ENCODE measurements around the gene COBLL1. TPM values are rescaled to one million over a fixed set of nuclear protein-coding genes. Genes with fewer than 3 reads are reported as not detected.

Gene COBLL1, protein sequence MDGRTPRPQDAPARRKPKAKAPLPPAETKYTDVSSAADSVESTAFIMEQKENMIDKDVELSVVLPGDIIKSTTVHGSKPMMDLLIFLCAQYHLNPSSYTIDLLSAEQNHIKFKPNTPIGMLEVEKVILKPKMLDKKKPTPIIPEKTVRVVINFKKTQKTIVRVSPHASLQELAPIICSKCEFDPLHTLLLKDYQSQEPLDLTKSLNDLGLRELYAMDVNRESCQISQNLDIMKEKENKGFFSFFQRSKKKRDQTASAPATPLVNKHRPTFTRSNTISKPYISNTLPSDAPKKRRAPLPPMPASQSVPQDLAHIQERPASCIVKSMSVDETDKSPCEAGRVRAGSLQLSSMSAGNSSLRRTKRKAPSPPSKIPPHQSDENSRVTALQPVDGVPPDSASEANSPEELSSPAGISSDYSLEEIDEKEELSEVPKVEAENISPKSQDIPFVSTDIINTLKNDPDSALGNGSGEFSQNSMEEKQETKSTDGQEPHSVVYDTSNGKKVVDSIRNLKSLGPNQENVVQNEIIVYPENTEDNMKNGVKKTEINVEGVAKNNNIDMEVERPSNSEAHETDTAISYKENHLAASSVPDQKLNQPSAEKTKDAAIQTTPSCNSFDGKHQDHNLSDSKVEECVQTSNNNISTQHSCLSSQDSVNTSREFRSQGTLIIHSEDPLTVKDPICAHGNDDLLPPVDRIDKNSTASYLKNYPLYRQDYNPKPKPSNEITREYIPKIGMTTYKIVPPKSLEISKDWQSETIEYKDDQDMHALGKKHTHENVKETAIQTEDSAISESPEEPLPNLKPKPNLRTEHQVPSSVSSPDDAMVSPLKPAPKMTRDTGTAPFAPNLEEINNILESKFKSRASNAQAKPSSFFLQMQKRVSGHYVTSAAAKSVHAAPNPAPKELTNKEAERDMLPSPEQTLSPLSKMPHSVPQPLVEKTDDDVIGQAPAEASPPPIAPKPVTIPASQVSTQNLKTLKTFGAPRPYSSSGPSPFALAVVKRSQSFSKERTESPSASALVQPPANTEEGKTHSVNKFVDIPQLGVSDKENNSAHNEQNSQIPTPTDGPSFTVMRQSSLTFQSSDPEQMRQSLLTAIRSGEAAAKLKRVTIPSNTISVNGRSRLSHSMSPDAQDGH
- 0.80 TPM for polyA plus RNA-seq (2012; ENCODE audit: insufficient read depth, insufficient read length, low read depth)

DNA sequence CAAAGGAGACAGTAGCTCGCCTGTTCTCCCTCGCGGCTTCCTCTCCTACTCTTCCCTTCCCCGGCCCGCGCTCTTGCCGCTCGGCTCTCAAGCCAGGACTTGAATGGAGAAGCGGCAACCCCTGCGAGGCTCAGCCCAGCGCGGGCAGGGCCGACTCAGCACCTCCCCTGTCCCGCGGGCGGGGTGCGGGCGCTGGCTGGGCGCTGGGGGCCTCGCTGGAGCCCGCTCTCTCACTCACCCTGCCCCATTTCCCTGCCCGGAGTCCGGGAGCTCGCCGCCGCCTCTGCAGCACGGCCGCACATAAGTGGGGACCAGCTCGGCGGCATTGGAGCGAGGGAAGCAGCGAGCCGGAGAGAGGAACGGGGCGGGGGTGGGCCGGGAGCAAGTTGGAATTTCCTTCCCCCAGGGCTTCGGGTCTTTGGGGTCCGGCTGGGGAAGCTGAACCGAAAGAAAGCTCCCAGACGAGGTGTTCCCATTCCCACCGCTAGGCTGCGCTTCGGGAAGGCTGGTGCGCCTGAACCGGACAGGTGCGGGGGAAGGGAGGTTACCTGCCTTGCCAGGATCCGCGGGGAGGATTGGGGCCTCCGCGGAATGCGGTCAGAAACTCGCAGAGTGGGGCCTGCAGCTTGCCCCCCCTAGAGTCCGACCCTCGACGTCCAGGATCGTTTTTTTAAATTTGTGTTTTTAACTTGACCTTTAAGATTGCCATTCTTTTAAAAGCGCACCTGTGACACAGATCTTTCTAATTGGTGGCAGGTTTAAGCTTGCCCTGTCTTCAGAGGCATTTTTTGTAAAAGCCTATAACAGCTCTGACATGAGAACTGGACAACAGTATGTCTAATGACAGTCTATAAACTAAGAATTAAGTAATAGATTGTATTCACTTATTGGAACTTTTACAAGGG lies at the start of gene COBLL1:
TSS of gene COBLL1 (minus strand) at position 105 of the 905 bp plus-strand sequence. CDS start 627 bp downstream, outside the sequence.
- Histone ChIP-seq H3K4me1 (no peaks in the 10 kb centered on the region), H3K9me3 (no peaks in the 10 kb centered on the region), H3K36me3 (no peaks in the 10 kb centered on the region), H3K4me3 (ENCODE audit: low read depth, low read length) (peak within 1 kb of the TSS; percentile 75), H3K27me3 (no peaks in the 10 kb centered on the region)
- DNase-seq: peak; percentile 64
- TF ChIP-seq, protein P1, sequence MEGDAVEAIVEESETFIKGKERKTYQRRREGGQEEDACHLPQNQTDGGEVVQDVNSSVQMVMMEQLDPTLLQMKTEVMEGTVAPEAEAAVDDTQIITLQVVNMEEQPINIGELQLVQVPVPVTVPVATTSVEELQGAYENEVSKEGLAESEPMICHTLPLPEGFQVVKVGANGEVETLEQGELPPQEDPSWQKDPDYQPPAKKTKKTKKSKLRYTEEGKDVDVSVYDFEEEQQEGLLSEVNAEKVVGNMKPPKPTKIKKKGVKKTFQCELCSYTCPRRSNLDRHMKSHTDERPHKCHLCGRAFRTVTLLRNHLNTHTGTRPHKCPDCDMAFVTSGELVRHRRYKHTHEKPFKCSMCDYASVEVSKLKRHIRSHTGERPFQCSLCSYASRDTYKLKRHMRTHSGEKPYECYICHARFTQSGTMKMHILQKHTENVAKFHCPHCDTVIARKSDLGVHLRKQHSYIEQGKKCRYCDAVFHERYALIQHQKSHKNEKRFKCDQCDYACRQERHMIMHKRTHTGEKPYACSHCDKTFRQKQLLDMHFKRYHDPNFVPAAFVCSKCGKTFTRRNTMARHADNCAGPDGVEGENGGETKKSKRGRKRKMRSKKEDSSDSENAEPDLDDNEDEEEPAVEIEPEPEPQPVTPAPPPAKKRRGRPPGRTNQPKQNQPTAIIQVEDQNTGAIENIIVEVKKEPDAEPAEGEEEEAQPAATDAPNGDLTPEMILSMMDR (IDR thresholded peaks at IDR 0.05; ENCODE audit: low read depth, low read length): peak; percentile 66

DNA sequence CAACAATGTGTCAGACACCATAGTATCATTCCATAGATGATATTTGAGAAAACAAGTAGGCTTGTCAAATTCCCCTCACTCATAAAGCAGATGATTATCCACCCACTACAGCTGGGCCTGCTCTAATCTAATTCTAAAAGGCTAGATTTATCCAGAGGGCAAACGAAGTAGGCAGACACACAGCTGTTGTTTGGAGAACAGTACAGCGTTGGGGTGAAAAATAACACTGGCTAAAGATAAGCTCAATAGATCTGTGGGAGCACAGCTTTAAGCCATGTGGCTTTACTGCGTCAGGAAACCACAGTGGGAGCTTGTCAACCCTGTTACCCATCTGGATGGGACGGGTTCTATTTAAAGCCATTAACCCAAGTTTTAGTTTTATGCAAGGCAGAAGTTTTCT lies 48.9 kb upstream of the COBLL1 start:
- peak; percentile 23 for DNase-seq
- Histone ChIP-seq H3K4me3 (ENCODE audit: low read depth, low read length) (no peak overlapping the region), H3K9me3 (no peaks in the 10 kb centered on the region), H3K4me1 (peaks cover 6% of the 10 kb centered on the region; the same call in 1 of the 2 replicates), H3K27me3 (no peaks in the 10 kb centered on the region), H3K36me3 (no peaks in the 10 kb centered on the region)
- TF ChIP-seq, protein P1 (IDR thresholded peaks at IDR 0.05; ENCODE audit: low read depth, low read length): no peak

DNA sequence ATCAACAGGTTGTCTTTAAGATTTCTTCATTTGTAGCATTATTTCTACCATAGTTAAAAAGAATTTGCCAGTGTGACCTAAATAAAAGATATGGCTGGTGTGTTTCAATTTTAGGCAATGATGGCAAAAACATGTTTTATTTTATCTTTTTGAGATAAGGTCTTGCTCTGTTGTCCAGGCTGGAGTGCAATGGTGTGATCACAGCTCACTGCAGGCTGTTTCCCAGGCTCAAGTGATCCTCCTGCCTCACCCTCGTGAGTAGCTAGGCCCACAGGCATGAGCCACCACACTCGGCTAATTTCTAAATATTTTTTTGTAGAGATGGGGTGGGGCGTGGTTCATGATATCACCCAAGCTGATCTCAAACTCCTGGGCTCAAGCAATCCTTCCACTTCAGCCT lies 47.0 kb upstream of the COBLL1 start:
- no peak overlapping the region for H3K4me3 ChIP-seq (ENCODE audit: low read depth, low read length)
- DNase-seq: no peak
- no peaks in the 10 kb centered on the region for H3K27me3 ChIP-seq
- peaks cover 6% of the 10 kb centered on the region; the same call in 1 of the 2 replicates for H3K4me1 ChIP-seq
- TF ChIP-seq, protein P1 (IDR thresholded peaks at IDR 0.05; ENCODE audit: low read depth, low read length): no peak
- no peaks in the 10 kb centered on the region for H3K36me3 ChIP-seq
- H3K9me3 ChIP-seq: no peaks in the 10 kb centered on the region

DNA sequence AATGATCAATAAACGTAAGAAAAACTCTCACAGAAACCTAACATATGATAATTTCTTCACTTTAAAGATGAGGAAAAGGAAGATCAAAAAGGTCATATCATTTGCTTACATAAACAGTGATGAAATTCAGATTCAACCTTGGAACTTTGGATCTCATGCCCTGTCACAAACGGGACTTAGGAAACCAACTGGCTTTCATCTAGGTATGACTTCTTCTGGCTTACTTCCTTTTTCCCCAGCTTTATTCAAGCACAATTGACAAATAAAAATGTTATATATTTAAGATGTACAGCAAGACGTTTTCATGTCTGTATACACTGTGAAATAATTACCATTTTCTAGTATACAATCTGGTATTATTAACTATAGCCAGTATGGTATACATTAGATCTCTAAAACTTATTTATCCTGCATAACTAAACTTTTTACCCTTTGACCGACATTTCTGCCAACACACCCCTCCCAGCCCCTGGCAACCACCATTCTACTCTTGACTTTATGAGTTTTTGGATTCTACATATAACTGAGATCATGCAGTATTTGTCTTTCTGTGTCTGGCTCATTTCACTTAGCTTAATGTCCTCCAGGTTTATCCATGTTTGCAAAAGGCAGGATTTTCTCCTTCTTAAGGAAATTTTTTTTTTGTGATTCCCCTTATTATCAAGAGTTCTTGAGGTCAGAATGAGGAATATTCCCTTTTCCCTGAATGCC lies 46.0 kb upstream of the COBLL1 start:
- no peaks in the 10 kb centered on the region for H3K9me3 ChIP-seq
- no peaks in the 10 kb centered on the region for H3K27me3 ChIP-seq
- TF ChIP-seq, protein P1 (IDR thresholded peaks at IDR 0.05; ENCODE audit: low read depth, low read length): no peak
- no peak overlapping the region for H3K4me3 ChIP-seq (ENCODE audit: low read depth, low read length)
- H3K4me1 ChIP-seq: peaks cover 6% of the 10 kb centered on the region; the same call in 1 of the 2 replicates
- DNase-seq: no peak
- H3K36me3 ChIP-seq: no peaks in the 10 kb centered on the region

DNA sequence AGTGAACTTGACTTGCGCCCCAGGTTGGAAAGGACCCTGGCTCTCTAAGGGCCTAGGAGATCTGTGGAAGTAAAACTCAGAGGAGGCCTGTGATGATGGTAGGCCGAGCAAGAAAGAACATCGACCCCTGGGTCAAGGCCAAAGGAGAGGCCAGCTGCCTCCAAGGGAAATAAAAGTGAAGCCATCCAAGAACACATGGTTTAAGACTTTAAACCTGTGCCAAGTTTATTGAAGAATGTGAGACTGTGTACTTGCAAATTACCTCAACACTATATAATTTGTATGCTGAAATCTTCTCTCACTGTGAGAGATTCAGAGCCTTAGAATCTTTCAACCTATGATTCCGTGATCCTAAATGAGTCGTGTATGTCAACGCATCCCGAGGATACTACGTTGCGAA lies 40.7 kb upstream of the COBLL1 start:
- no peaks in the 10 kb centered on the region for H3K9me3 ChIP-seq
- no peak for DNase-seq
- TF ChIP-seq, protein P1 (IDR thresholded peaks at IDR 0.05; ENCODE audit: low read depth, low read length): no peak

More for the DNA sequence above, 40.7 kb upstream of the COBLL1 start:
- Histone ChIP-seq H3K36me3 (no peaks in the 10 kb centered on the region), H3K4me3 (ENCODE audit: low read depth, low read length) (no peak overlapping the region), H3K4me1 (no peaks in the 10 kb centered on the region), H3K27me3 (no peaks in the 10 kb centered on the region)
